GM12878 (cell line): ENCODE results near the gene OR2AK2. TPM values are rescaled to one million over a fixed set of nuclear protein-coding genes. Genes with fewer than 3 reads are reported as not detected.

Experiments
- ATAC-seq: fragments of 200-7000 bp; cut with Tn5 transposase; 3 replicates; pipeline ENCODE4 v1.9.1; 2020; ENCODE audit warnings: mild to moderate bottlenecking, moderate library complexity
- BruUV-seq: library from RNA; stranded (reverse); fragments of 400-500 nt; replicated peaks from 2 replicates; lab custom pipeline; 2021; lab: Mats Ljungman, UMichigan
- CTCF ChIA-PET: fragments of 300-600 bp; sonication (Branson Sonifier 250); formaldehyde crosslinking; extraction: SDS; loops from one replicate; lab custom pipeline; 2021; ENCODE audit warnings: inconsistent platforms; lab: Yijun Ruan, JAX
- POLR2A ChIA-PET: fragments of 350-600 bp; formaldehyde crosslinking; extraction: SDS; loops from one replicate; lab custom pipeline; 2021; ENCODE audit warnings: inconsistent platforms; lab: Charles Lee
- RAD21 ChIA-PET: fragments of 300-600 bp; sonication (Branson Sonifier 250); formaldehyde crosslinking; loops from one replicate; lab custom pipeline; 2023; ENCODE audit warnings: antibody characterized with exemption; ENCODE audit not compliant: unreplicated experiment; lab: Charles Lee
- SMC1A ChIA-PET: fragments of 300-600 bp; sonication (Branson Sonifier 250); formaldehyde crosslinking; loops from one replicate; lab custom pipeline; 2023; ENCODE audit not compliant: unreplicated experiment, uncharacterized antibody; lab: Charles Lee
- DNase-seq: peaks from one replicate; pipeline ENCODE4 v3.0.0-alpha.2; 2011; ENCODE audit warnings: low read depth, low spot score
- FAIRE-seq: peaks from 3 replicates; lab custom pipeline; 2011; peaks lifted over from hg19 to GRCh38; lab: Jason Lieb, UNC
- H2AFZ ChIP-seq: 2 replicates; pipeline ENCODE4 v1.6.0; 2011; ENCODE audit warnings: low read depth, low read length, control low read depth; ENCODE audit not compliant: control insufficient read depth
- H3K27ac ChIP-seq: 2 replicates; pipeline ENCODE4 v1.5.1; 2011; ENCODE audit warnings: control low read depth; ENCODE audit not compliant: control insufficient read depth, insufficient read depth
- H3K27me3 ChIP-seq, 2 experiments: replicated peaks in 1 of 2; 2 replicates each; pipeline versions ENCODE4 v1.6.0 to v1.6.1; 2011; ENCODE audit warnings: low read length in 1 of 2; ENCODE audit not compliant: control insufficient read depth in 2 of 2, insufficient read depth in 2 of 2
- H3K36me3 ChIP-seq, 2 experiments: 2 replicates each; pipeline ENCODE4 v1.5.1; 2011; ENCODE audit warnings: low read length in 1 of 2; ENCODE audit not compliant: control insufficient read depth in 2 of 2, insufficient read depth in 2 of 2
- H3K4me1 ChIP-seq: 2 replicates; pipeline ENCODE4 v1.6.1; 2011; ENCODE audit warnings: mild to moderate bottlenecking, low read length, moderate library complexity, mixed read lengths; ENCODE audit not compliant: control insufficient read depth, insufficient read depth
- H3K4me2 ChIP-seq: 2 replicates; pipeline ENCODE4 v1.6.0; 2011; ENCODE audit warnings: control low read depth; ENCODE audit not compliant: control insufficient read depth, insufficient read depth
- H3K4me3 ChIP-seq: fragments of 200-600 bp; sonication (generic); 2 replicates; pipeline ENCODE4 v1.5.1; 2016
- H3K79me2 ChIP-seq: 2 replicates; pipeline ENCODE4 v1.6.0; 2011; ENCODE audit warnings: low read length; ENCODE audit not compliant: control insufficient read depth, insufficient read depth
- H3K9ac ChIP-seq: 2 replicates; pipeline ENCODE4 v1.8.0; 2011; ENCODE audit warnings: low read length, control low read depth, mixed read lengths; ENCODE audit not compliant: control insufficient read depth, insufficient read depth
- H3K9me3 ChIP-seq: replicated peaks from 3 replicates; pipeline ENCODE4 v1.5.1; 2011; ENCODE audit warnings: mild to moderate bottlenecking, low read length; ENCODE audit not compliant: control insufficient read depth, insufficient read depth
- H4K20me1 ChIP-seq: 2 replicates; pipeline ENCODE4 v1.6.0; 2011; ENCODE audit not compliant: control insufficient read depth, insufficient read depth
- BHLHE40 ChIP-seq, 2 experiments: fragments of 450-650 bp in 1 of 2; IDR thresholded peaks; 2 replicates each; pipeline ENCODE4 v1.6.1; 2011 to 2017; ENCODE audit warnings: low read depth in 2 of 2, borderline replicate concordance in 1 of 2, improper control_type of control experiment in 1 of 2, low read length in 1 of 2, mild to moderate bottlenecking in 1 of 2
- CHD4 ChIP-seq: fragments of 200-600 bp; sonication (generic); IDR thresholded peaks from 2 replicates; pipeline ENCODE4 v1.6.1; 2016; ENCODE audit warnings: mild to moderate bottlenecking
- GABPA ChIP-seq: IDR thresholded peaks from 2 replicates; pipeline ENCODE4 v1.6.1; 2014; ENCODE audit warnings: antibody characterized with exemption, low read depth, mild to moderate bottlenecking, inconsistent platforms
- IKZF2 ChIP-seq, 2 experiments: fragments of 450-650 bp; IDR thresholded peaks; 2 replicates each; pipeline ENCODE4 v1.6.1; 2017; ENCODE audit warnings: mild to moderate bottlenecking in 2 of 2, moderate library complexity in 2 of 2
- IRF4 ChIP-seq: IDR thresholded peaks from 2 replicates; pipeline ENCODE4 v1.6.1; 2011; ENCODE audit warnings: low read depth, low read length
- KLF5 ChIP-seq: fragments of 450-650 bp; IDR thresholded peaks from 2 replicates; pipeline ENCODE4 v1.6.1; 2014; ENCODE audit warnings: mild to moderate bottlenecking; ENCODE audit not compliant: partially characterized antibody
- MEF2A ChIP-seq: IDR thresholded peaks from 2 replicates; pipeline ENCODE4 v1.6.1; 2011; ENCODE audit warnings: low read depth, mild to moderate bottlenecking, low read length, moderate library complexity; ENCODE audit not compliant: insufficient read depth
- MEF2B ChIP-seq: fragments of 450-650 bp; IDR thresholded peaks from 2 replicates; pipeline ENCODE4 v1.6.1; 2018; ENCODE audit warnings: mild to moderate bottlenecking, moderate library complexity; ENCODE audit not compliant: partially characterized antibody, poor library complexity, severe bottlenecking
- MTA2 ChIP-seq: fragments of 450-650 bp; IDR thresholded peaks from 2 replicates; pipeline ENCODE4 v1.6.1; 2016; ENCODE audit warnings: low read depth, mild to moderate bottlenecking, moderate library complexity
- MTA3 ChIP-seq: IDR thresholded peaks from 2 replicates; pipeline ENCODE4 v1.6.1; 2012; ENCODE audit warnings: low read length, inconsistent platforms, borderline replicate concordance
- PAX5 ChIP-seq: IDR thresholded peaks from 2 replicates; pipeline ENCODE4 v1.6.1; 2011; ENCODE audit warnings: low read depth, low read length, borderline replicate concordance
- POLR2AphosphoS5 ChIP-seq: IDR thresholded peaks from 2 replicates; pipeline ENCODE4 v1.6.1; 2011; ENCODE audit warnings: mild to moderate bottlenecking, low read length, inconsistent platforms
- POU2F2 ChIP-seq: IDR thresholded peaks from 3 replicates; pipeline ENCODE4 v1.6.1; 2011; ENCODE audit warnings: low read depth, mild to moderate bottlenecking, low read length, borderline replicate concordance
- RUNX3 ChIP-seq: IDR thresholded peaks from 2 replicates; pipeline ENCODE4 v1.6.1; 2012; ENCODE audit warnings: low read length, inconsistent platforms
- SIN3A ChIP-seq: IDR thresholded peaks from 2 replicates; pipeline ENCODE4 v1.6.1; 2012; ENCODE audit warnings: low read depth, low read length, improper control_type of control experiment
- SKIL ChIP-seq: fragments of 450-650 bp; IDR thresholded peaks from 2 replicates; pipeline ENCODE4 v1.6.1; 2017; ENCODE audit warnings: mild to moderate bottlenecking, low read depth, inconsistent platforms; ENCODE audit not compliant: poor library complexity, severe bottlenecking
- SMARCA5 ChIP-seq: fragments of 450-650 bp; IDR thresholded peaks from 2 replicates; pipeline ENCODE4 v1.6.1; 2017; ENCODE audit warnings: mild to moderate bottlenecking
- TAF1 ChIP-seq: IDR thresholded peaks from 2 replicates; pipeline ENCODE4 v1.6.1; 2011; ENCODE audit warnings: mild to moderate bottlenecking, low read depth, low read length, borderline replicate concordance
- ZNF24 ChIP-seq: fragments of 450-650 bp; IDR thresholded peaks from 2 replicates; pipeline ENCODE4 v1.6.1; 2017; ENCODE audit warnings: antibody characterized with exemption, mild to moderate bottlenecking
- WGBS: methylation state at CpG from one replicate; pipeline ENCODE4 v1.1.6; 2016; ENCODE audit warnings: low lambda C conversion rate; ENCODE audit not compliant: insufficient replicate concordance, insufficient coverage; ENCODE audit errors: missing lambda C conversion rate; 5-methylcytosine and 5-hydroxymethylcytosine counted together
- in situ Hi-C: fragments of 300-500 bp; cut with MboI; formaldehyde crosslinking; loops from 9 replicates; pipeline ENCODE4 v1.14.3; 2018; ENCODE audit warnings: mixed read lengths
- intact Hi-C: fragments of 100-400 bp; cut with micrococcal nuclease; formaldehyde crosslinking; loops from one replicate; pipeline ENCODE4 v1.14.2; 2022; ENCODE audit not compliant: unreplicated experiment
- polyA plus RNA-seq, 11 experiments: library from polyadenylated mRNA; depleted of rRNA in 4 of 11; unstranded in 6 of 11; stranded (reverse) in 5 of 11; fragments of >200 nt; fragmentation: Nextera tagmentation in 4 of 11; fragmentation: Illumina TruSeq in 1 of 11; extraction: Ambion mirVana in 4 of 11; extraction: Trizol in 1 of 11; gene quantifications; 1 replicate in 1 of 11; 2 replicates in 10 of 11; pipeline versions ENCODE4 v1.2.1 to v1.2.3, GENCODE V29; 2011 to 2016; ENCODE audit warnings: inconsistent platforms in 2 of 11, missing spikeins in 2 of 11, low read depth in 1 of 11
- total RNA-seq, 4 experiments: library from RNA; depleted of rRNA in 3 of 4; stranded (reverse); fragments of >200 nt in 3 of 4; fragmentation: Illumina TruSeq in 1 of 4; extraction: Trizol in 1 of 4; gene quantifications; 2 replicates each; pipeline versions ENCODE4 v1.2.1 to v1.2.3, GENCODE V29; 2013 to 2021

The OR2AK2 gene
- total and polyA plus RNA-seq, 10 of the 15 experiments (the other 5 are each of a cell fraction or from before 2014, with no cell fraction given) = 0.11 to 0.13 TPM; not detected in 8

- TF ChIP-seq SKIL = no peak
- TF ChIP-seq SMARCA5 = no peak
- no peak for TF ChIP-seq GABPA
- no peak for TF ChIP-seq IKZF2 (IDR thresholded peaks at IDR 0.05)
These were observed 2.0 kb upstream of the OR2AK2 start (continued) for GRCh38 chr1:247962911-247963588.

- ATAC-seq (peak; percentile 90), FAIRE-seq (peak; percentile 93), DNase-seq (peak; percentile 31)
- Histone ChIP-seq H3K4me2 (peak overlapping the region; percentile 87), H3K27me3 (no peaks in the 10 kb centered on the region), H2AFZ (peak overlapping the region; percentile 21), H3K9me3 (no peaks in the 10 kb centered on the region), H3K79me2 (no peaks in the 10 kb centered on the region), H3K4me1 (peaks cover 9% of the 10 kb centered on the region), H4K20me1 (no peaks in the 10 kb centered on the region), H3K4me3 (no peak overlapping the region), H3K36me3 (no peaks in the 10 kb centered on the region), H3K27ac (peak overlapping the region; percentile 52; the same call in 1 of the 2 replicates), H3K9ac (no peak overlapping the region)
- SMC1A ChIA-PET = no interaction called here
- in situ Hi-C loops (no loop called here), intact Hi-C loops (no loop called here)
- BruUV-seq = no TSS peak
- RAD21 ChIA-PET = no interaction called here
- POLR2A ChIA-PET = no interaction called here
- 6% methylated on average over 4 of the region's 5 CpGs for WGBS
- CTCF ChIA-PET = no interaction called here
- 0 out of 2 replicates have a peak, but pooled peaks have one; percentile 9 for TF ChIP-seq IRF4
- no peak for TF ChIP-seq POLR2AphosphoS5
- no peak for TF ChIP-seq SIN3A
- TF ChIP-seq BHLHE40 (IDR thresholded peaks at IDR 0.05; ENCODE audit: borderline replicate concordance in 1 of 2, low read depth in 2 of 2, low read length in 1 of 2) = peak in 1 of 2 experiments; percentile 47; a peak in 1 of 4 replicates
- no peak for TF ChIP-seq MTA3
- peak; percentile 28; the same call in 1 of the 2 replicates for TF ChIP-seq RUNX3
- TF ChIP-seq KLF5 = no peak
- no peak for TF ChIP-seq TAF1
- no peak for TF ChIP-seq CHD4
- no peak for TF ChIP-seq MEF2B
- TF ChIP-seq SKIL = no peak
- TF ChIP-seq IKZF2 (IDR thresholded peaks at IDR 0.05) = no peak
- 0 out of 3 replicates have a peak, but pooled peaks have one; percentile 50 for TF ChIP-seq POU2F2
- TF ChIP-seq PAX5 = no peak; the same call in 1 of the 2 replicates
- no peak for TF ChIP-seq MEF2A
- no peak for TF ChIP-seq MTA2
- TF ChIP-seq ZNF24 = no peak
These were observed 1.6 kb downstream of the OR2AK2 start for GRCh38 chr1:247966532-247967204.
